IMR-90 (cell line): ENCODE results near the gene TCF7. TPM values are rescaled to one million over a fixed set of nuclear protein-coding genes. Genes with fewer than 3 reads are reported as not detected.
A peak's percentile ranks its signal among the peaks of the same experiment; 100 is the strongest.

Experiments
- ATAC-seq: fragments of 200-7000 bp; cut with Tn5 transposase; 2 replicates; pipeline ENCODE4 v1.9.1; 2020; ENCODE audit warnings: low read depth, mild to moderate bottlenecking, moderate library complexity
- Bru-seq: library from RNA; stranded (reverse); fragments of 400-500 nt; gene quantifications from one replicate; lab custom pipeline; 2021; lab: Mats Ljungman, UMichigan
- BruChase-seq, 2 experiments: library from RNA; stranded (reverse); fragments of 400-500 nt; gene quantifications; one replicate each; lab custom pipeline; 2021; lab: Mats Ljungman, UMichigan
- BruUV-seq: library from RNA; stranded (reverse); fragments of 400-500 nt; replicated peaks from 2 replicates; lab custom pipeline; 2021; lab: Mats Ljungman, UMichigan
- CTCF ChIA-PET: fragments of 300-600 bp; formaldehyde crosslinking; extraction: SDS; loops from one replicate; lab custom pipeline; 2021; ENCODE audit warnings: antibody characterized with exemption; lab: Yijun Ruan, JAX
- POLR2A ChIA-PET: fragments of 300-600 bp; sonication (Branson Sonifier 250); formaldehyde crosslinking; loops from one replicate; lab custom pipeline; 2022; ENCODE audit warnings: antibody characterized with exemption; ENCODE audit not compliant: unreplicated experiment; lab: Charles Lee
- DNase-seq: peaks from one replicate; pipeline ENCODE4 v3.0.0; 2013
- H2AFZ ChIP-seq: replicated peaks from 2 replicates; pipeline ENCODE3; 2013; ENCODE audit warnings: low read length, mild to moderate bottlenecking; ENCODE audit not compliant: poor library complexity
- H2AK5ac ChIP-seq: 2 replicates; pipeline ENCODE4 v1.6.1; 2013; ENCODE audit warnings: low read depth, low read length, inconsistent platforms
- H2AK9ac ChIP-seq: replicated peaks from 2 replicates; pipeline ENCODE3; 2013; ENCODE audit warnings: mild to moderate bottlenecking, low read depth, low read length, moderate library complexity; ENCODE audit not compliant: poor library complexity
- H2BK120ac ChIP-seq: 2 replicates; pipeline ENCODE4 v1.6.1; 2013; ENCODE audit warnings: low read depth, low read length, inconsistent platforms
- H2BK15ac ChIP-seq: 3 replicates; pipeline ENCODE4 v1.6.1; 2013; ENCODE audit warnings: low read depth, low read length, inconsistent platforms
- H2BK20ac ChIP-seq: 2 replicates; pipeline ENCODE4 v1.6.1; 2013; ENCODE audit warnings: low read depth, mild to moderate bottlenecking, inconsistent platforms, low read length, moderate library complexity
- H2BK5ac ChIP-seq: 2 replicates; pipeline ENCODE4 v1.6.1; 2013; ENCODE audit warnings: mild to moderate bottlenecking, low read depth, low read length, inconsistent platforms; ENCODE audit not compliant: poor library complexity, severe bottlenecking
- H3K14ac ChIP-seq: replicated peaks from 2 replicates; pipeline ENCODE4 v1.6.1; 2013; ENCODE audit warnings: low read depth, low read length, inconsistent platforms
- H3K18ac ChIP-seq: 2 replicates; pipeline ENCODE4 v1.6.1; 2013; ENCODE audit warnings: low read depth, low read length, control low read depth
- H3K23ac ChIP-seq: 2 replicates; pipeline ENCODE4 v1.6.1; 2013; ENCODE audit warnings: low read depth, low read length, inconsistent platforms
- H3K27ac ChIP-seq: 2 replicates; pipeline ENCODE4 v1.5.1; 2013; ENCODE audit warnings: mild to moderate bottlenecking, control low read depth, low read length; ENCODE audit not compliant: insufficient read depth
- H3K27me3 ChIP-seq: 2 replicates; pipeline ENCODE4 v1.6.1; 2013; ENCODE audit warnings: low read length; ENCODE audit not compliant: control insufficient read depth, insufficient read depth
- H3K36me3 ChIP-seq: 2 replicates; pipeline ENCODE4 v1.6.1; 2013; ENCODE audit warnings: low read length, mixed read lengths; ENCODE audit not compliant: control insufficient read depth, insufficient read depth
- H3K4ac ChIP-seq: 2 replicates; pipeline ENCODE4 v1.6.1; 2013; ENCODE audit warnings: low read depth, low read length, inconsistent platforms
- H3K4me1 ChIP-seq: 2 replicates; pipeline ENCODE4 v1.6.1; 2013; ENCODE audit warnings: low read length, mixed read lengths; ENCODE audit not compliant: control insufficient read depth, insufficient read depth
- H3K4me2 ChIP-seq: 2 replicates; pipeline ENCODE4 v1.6.1; 2013; ENCODE audit warnings: low read depth, mild to moderate bottlenecking, control low read depth, low read length, moderate library complexity
- H3K4me3 ChIP-seq: 2 replicates; pipeline ENCODE4 v1.5.1; 2013; ENCODE audit warnings: low read depth, mild to moderate bottlenecking, control low read depth, low read length, moderate library complexity; ENCODE audit not compliant: insufficient read depth
- H3K56ac ChIP-seq: 2 replicates; pipeline ENCODE4 v1.6.1; 2013; ENCODE audit warnings: low read length, inconsistent platforms; ENCODE audit not compliant: insufficient read depth; ENCODE audit errors: extremely low read depth
- H3K79me1 ChIP-seq, 2 experiments: 2 replicates each; pipeline ENCODE4 v1.6.1; 2013; ENCODE audit warnings: low read length in 2 of 2, inconsistent platforms in 1 of 2, low read depth in 1 of 2
- H3K9ac ChIP-seq: 2 replicates; pipeline ENCODE4 v1.6.1; 2013; ENCODE audit warnings: low read depth, low read length, control low read depth
- H3K9me1 ChIP-seq: 2 replicates; pipeline ENCODE4 v1.6.1; 2013; ENCODE audit warnings: low read length, inconsistent platforms; ENCODE audit not compliant: insufficient read depth
- H3K9me3 ChIP-seq: 2 replicates; pipeline ENCODE4 v1.6.1; 2013; ENCODE audit warnings: low read length; ENCODE audit not compliant: control insufficient read depth, insufficient read depth
- H4K20me1 ChIP-seq: 2 replicates; pipeline ENCODE4 v1.6.1; 2013; ENCODE audit warnings: low read length, inconsistent platforms; ENCODE audit not compliant: insufficient read depth
- H4K5ac ChIP-seq: 2 replicates; pipeline ENCODE4 v1.6.1; 2013; ENCODE audit warnings: mild to moderate bottlenecking, low read depth, low read length, control low read depth
- H4K8ac ChIP-seq, 2 experiments: 2 replicates each; pipeline ENCODE4 v1.6.1; 2013; ENCODE audit warnings: low read depth in 2 of 2, low read length in 2 of 2, control low read depth in 1 of 2, inconsistent platforms in 1 of 2
- H4K91ac ChIP-seq: 2 replicates; pipeline ENCODE4 v1.6.1; 2013; ENCODE audit warnings: low read depth, low read length, inconsistent platforms; ENCODE audit not compliant: insufficient read depth
- CHD1 ChIP-seq: IDR thresholded peaks from 2 replicates; pipeline ENCODE4 v1.6.1; 2012; ENCODE audit warnings: low read depth, low read length, improper control_type of control experiment
- FOS ChIP-seq: fragments of 150-350 bp; IDR thresholded peaks from 2 replicates; pipeline ENCODE4 v1.6.1; 2016; ENCODE audit warnings: low read depth, low read length
- MAZ ChIP-seq: IDR thresholded peaks from 2 replicates; pipeline ENCODE4 v1.6.1; 2012; ENCODE audit warnings: low read depth, mild to moderate bottlenecking, low read length, improper control_type of control experiment, moderate library complexity, borderline replicate concordance
- MXI1 ChIP-seq: IDR thresholded peaks from 2 replicates; pipeline ENCODE4 v1.6.1; 2012; ENCODE audit warnings: low read depth, mild to moderate bottlenecking, low read length, moderate library complexity, borderline replicate concordance
- POLR2A ChIP-seq: IDR thresholded peaks from 2 replicates; pipeline ENCODE4 v1.6.1; 2012; ENCODE audit warnings: mild to moderate bottlenecking, low read depth, low read length
- RFX5 ChIP-seq: IDR thresholded peaks from 2 replicates; pipeline ENCODE4 v1.8.0; 2012; ENCODE audit warnings: low read depth, mild to moderate bottlenecking, low read length, moderate library complexity
- WGBS, 2 experiments: methylation state at CpG; one replicate each; pipeline versions ENCODE4 v1.1.5 to v1.1.7; 2013; ENCODE audit warnings: missing lambda C conversion rate in 2 of 2; ENCODE audit not compliant: insufficient read length in 1 of 2; ENCODE audit errors: extremely low coverage in 2 of 2; 5-methylcytosine and 5-hydroxymethylcytosine counted together
- dilution Hi-C: fragments of 300-500 bp; cut with HindIII; formaldehyde crosslinking; loops from one replicate; pipeline ENCODE4 v1.14.3; 2018; ENCODE audit warnings: low sequenced_read_pairs; ENCODE audit not compliant: unreplicated experiment
- in situ Hi-C: fragments of 300-500 bp; cut with MboI; formaldehyde crosslinking; loops from 3 replicates; pipeline ENCODE4 v1.14.3; 2019; ENCODE audit warnings: low sequenced_read_pairs, inconsistent platforms, mixed read lengths
- intact Hi-C: fragments of 100-400 bp; cut with micrococcal nuclease; formaldehyde crosslinking; loops from 2 replicates; pipeline ENCODE4 v1.10.0; 2022
- long read RNA-seq: library from polyadenylated mRNA; unstranded; transcript quantifications from one replicate; pipeline ENCODE4 v2.0.0, GENCODE V29; 2021; ENCODE audit not compliant: unreplicated experiment
- polyA plus RNA-seq, 3 experiments: library from polyadenylated mRNA; depleted of rRNA; stranded (reverse); fragments of >200 nt; gene quantifications; 2 replicates each; pipeline ENCODE4 v1.2.3, GENCODE V29; 2012; ENCODE audit warnings: low replicate concordance in 1 of 3
- total RNA-seq: library from RNA; depleted of rRNA; stranded (reverse); fragments of >200 nt; gene quantifications from 2 replicates; pipeline ENCODE4 v1.2.3, GENCODE V29; 2012; rRNA removed
- TF ChIP-seq, protein P1 (sequence below): fragments of 150-350 bp; IDR thresholded peaks from 2 replicates; pipeline ENCODE4 v1.6.1; 2016; ENCODE audit warnings: low read depth, mild to moderate bottlenecking, low read length, moderate library complexity, borderline replicate concordance
- TF ChIP-seq, protein P2 (sequence below): fragments of 150-350 bp; IDR thresholded peaks from 2 replicates; pipeline ENCODE4 v1.6.1; 2017; ENCODE audit warnings: mild to moderate bottlenecking, antibody characterized with exemption, low read length, low read depth

TCF7 gene
- total RNA-seq (0.83 and 1.3 TPM in 2 replicates), polyA plus RNA-seq (2012; rRNA removed) (3.4 and 3.8 TPM in 2 replicates), Bru-seq, nascent RNA (percentile 33 among the genes with signal in this experiment), BruChase-seq, experiment 1, labeled RNA remaining after a 6-hour chase (percentile 24 among the genes with signal in this experiment), BruChase-seq, experiment 2, labeled RNA remaining after a 2-hour chase (percentile 31 among the genes with signal in this experiment)
- polyA plus RNA-seq (2012; cell fraction: cytosol; rRNA removed) = 2.4 and 3.0 TPM in 2 replicates
- 4.0 and 4.2 TPM in 2 replicates for polyA plus RNA-seq (2012; cell fraction: nucleus; rRNA removed; ENCODE audit: low replicate concordance)
- long read RNA-seq, partial matches to known transcripts = 0 of 8 reads
- long read RNA-seq, other reads (novel, unspliced or antisense) = 8 of 8 reads

DNA sequence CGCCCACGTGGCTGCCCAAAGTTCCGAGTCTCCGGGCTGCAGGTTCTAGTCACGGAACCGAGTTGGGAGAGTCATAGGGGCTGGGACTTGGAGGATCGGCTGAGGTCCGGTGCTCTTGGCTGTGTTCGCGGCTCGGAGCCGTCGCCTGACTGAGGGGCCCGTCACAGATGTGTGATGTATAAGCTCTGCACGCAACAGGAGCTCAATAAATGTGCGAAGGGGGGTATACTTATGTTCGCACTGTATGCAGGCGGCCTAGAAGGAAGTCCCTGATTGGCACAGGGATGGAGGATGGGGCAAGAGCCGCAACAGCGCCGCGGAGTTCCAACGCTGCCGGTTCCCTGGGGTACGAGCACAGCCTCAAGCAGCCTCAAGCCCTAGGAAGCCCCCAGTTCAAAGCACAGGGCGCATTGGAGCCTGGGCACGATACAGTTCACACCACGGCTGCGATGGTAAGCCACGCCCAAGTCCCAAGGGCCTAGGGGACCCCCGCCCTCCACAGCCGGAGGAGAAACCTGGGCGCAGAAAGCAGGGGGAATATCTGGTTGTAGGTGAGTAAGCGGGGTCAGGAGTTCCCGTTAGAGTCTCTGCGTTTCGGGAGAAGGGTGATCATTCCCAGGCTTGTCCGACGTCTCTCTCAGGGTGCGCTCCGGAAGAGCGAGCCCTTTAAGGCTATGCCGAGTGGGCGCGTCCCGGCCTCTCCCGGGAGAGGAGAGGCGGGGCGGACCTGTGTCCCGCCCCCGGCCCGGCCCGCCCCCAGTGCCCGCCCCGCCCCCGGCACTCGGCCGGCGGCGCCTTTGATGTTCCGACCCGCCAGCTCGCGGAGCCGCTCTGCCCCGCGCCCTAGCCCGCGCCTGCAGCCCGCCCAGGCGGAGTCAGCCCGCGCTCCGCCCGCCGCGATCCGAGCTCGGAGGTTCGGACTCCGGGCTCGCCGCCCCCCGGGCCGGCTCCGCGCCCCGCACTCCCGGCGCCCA is at the start of gene TCF7:
Gene TCF7, plus strand, starts transcription at position 780 of the 974 bp plus-strand sequence. CDS start 226 bp downstream, outside the sequence.
- in situ Hi-C loops = no loop called here
- CTCF ChIA-PET = interaction anchor here (0.9 kb wide), 1 partner anchor 75 kb away, joined by 3 read pairs; no protein-coding TSS in a partner anchor

More for the DNA sequence above, at the start of gene TCF7:
- Histone ChIP-seq H3K27me3 (peaks cover 7% of the 10 kb centered on the region; the same call in 1 of the 2 replicates), H3K36me3 (no peaks in the 10 kb centered on the region), H4K5ac (no peak within 1 kb of the TSS), H3K9me1 (no peaks in the 10 kb centered on the region), H3K9ac (peak within 1 kb of the TSS; percentile 26), H3K79me1 (no peaks in the 10 kb centered on the region), H4K8ac (peak within 1 kb of the TSS in 1 of 2 experiments; percentile 73; a peak in 2 of 4 replicates), H3K18ac (no peak within 1 kb of the TSS), H3K4me2 (peak within 1 kb of the TSS; percentile 84), H3K56ac (no peak within 1 kb of the TSS), H3K4ac (peak within 1 kb of the TSS; percentile 52), H2BK120ac (no peak within 1 kb of the TSS), H4K91ac (no peak within 1 kb of the TSS; the same call in 1 of the 2 replicates), H3K4me3 (peak within 1 kb of the TSS; percentile 50), H2AFZ (peak within 1 kb of the TSS; percentile 94), H3K23ac (0 out of 2 replicates have a peak within 1 kb of the TSS, but pooled peaks have one; percentile 23), H3K9me3 (no peaks in the 10 kb centered on the region), H2AK5ac (no peak within 1 kb of the TSS), H3K14ac (0 out of 2 replicates have a peak within 1 kb of the TSS, but pooled peaks have one; percentile 27), H2BK5ac (no peak within 1 kb of the TSS), H3K4me1 (no peaks in the 10 kb centered on the region), H3K27ac (no peak within 1 kb of the TSS; the same call in 1 of the 2 replicates), H2AK9ac (peak within 1 kb of the TSS; percentile 57), H2BK15ac (peak within 1 kb of the TSS; percentile 21; the same call in 1 of the 3 replicates), H4K20me1 (peaks cover 3% of the 10 kb centered on the region; the same call in 1 of the 2 replicates), H2BK20ac (0 out of 2 replicates have a peak within 1 kb of the TSS, but pooled peaks have one; percentile 41)
- TF ChIP-seq MXI1 (no peak), FOS (no peak), RFX5 (no peak), CHD1 (no peak), POLR2A (no peak), MAZ (peak; percentile 11; the same call in 1 of the 2 replicates)
- TF ChIP-seq, protein P1, sequence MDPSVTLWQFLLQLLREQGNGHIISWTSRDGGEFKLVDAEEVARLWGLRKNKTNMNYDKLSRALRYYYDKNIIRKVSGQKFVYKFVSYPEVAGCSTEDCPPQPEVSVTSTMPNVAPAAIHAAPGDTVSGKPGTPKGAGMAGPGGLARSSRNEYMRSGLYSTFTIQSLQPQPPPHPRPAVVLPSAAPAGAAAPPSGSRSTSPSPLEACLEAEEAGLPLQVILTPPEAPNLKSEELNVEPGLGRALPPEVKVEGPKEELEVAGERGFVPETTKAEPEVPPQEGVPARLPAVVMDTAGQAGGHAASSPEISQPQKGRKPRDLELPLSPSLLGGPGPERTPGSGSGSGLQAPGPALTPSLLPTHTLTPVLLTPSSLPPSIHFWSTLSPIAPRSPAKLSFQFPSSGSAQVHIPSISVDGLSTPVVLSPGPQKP = peak; percentile 91; the same call in 1 of the 2 replicates
- TF ChIP-seq, protein P2, sequence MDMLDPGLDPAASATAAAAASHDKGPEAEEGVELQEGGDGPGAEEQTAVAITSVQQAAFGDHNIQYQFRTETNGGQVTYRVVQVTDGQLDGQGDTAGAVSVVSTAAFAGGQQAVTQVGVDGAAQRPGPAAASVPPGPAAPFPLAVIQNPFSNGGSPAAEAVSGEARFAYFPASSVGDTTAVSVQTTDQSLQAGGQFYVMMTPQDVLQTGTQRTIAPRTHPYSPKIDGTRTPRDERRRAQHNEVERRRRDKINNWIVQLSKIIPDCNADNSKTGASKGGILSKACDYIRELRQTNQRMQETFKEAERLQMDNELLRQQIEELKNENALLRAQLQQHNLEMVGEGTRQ = no peak
- ATAC-seq = peak; percentile 99
- 11% methylated on average over 56 of the region's 90 CpGs; no CpG with 5 or more reads in 1 of the 2 experiments for WGBS, 2 experiments
- dilution Hi-C loops (no loop called here), intact Hi-C loops (no loop called here)
- POLR2A ChIA-PET = interaction anchor here (0.7 kb wide), 1 partner anchor 1604 kb away, joined by 3 read pairs; no protein-coding TSS in a partner anchor
- peak; percentile 71 for DNase-seq
- BruUV-seq = no TSS peak
